Measurements from ENCODE around the gene UBE2O. TPM values are rescaled to one million over a fixed set of nuclear protein-coding genes. Genes with fewer than 3 reads are reported as not detected.
A peak's percentile ranks its signal among the peaks of the same experiment; 100 is the strongest.

Gene UBE2O
- total RNA-seq, 2 donors from 2014 or later = 45.4 to 46.5 TPM

- Histone ChIP-seq H3K36me3 (ENCODE audit: control insufficient read depth, insufficient read depth, low read length) (peaks cover under 1% of the 10 kb centered on the region), H3K9me3 (ENCODE audit: control insufficient read depth, low read length) (no peaks in the 10 kb centered on the region), H3K4me3 (ENCODE audit: low read length) (no peak overlapping the region), H3K27me3 (ENCODE audit: control insufficient read depth, insufficient read depth, low read length, poor library complexity, severe bottlenecking) (no peaks in the 10 kb centered on the region), H3K4me1 (ENCODE audit: control insufficient read depth, insufficient read depth, low read length) (peaks cover 14% of the 10 kb centered on the region), H3K27ac (ENCODE audit: low read depth, low read length) (no peak overlapping the region), H3K9ac (ENCODE audit: extremely low read depth, low read length, poor library complexity, severe bottlenecking) (no peak overlapping the region)
- Mint-ChIP-seq H3K27me3 (ENCODE audit: insufficient read depth) (no peaks in the 10 kb centered on the region), H3K4me3 (no peak overlapping the region), H3K9me3 (no peaks in the 10 kb centered on the region), H3K4me1 (peaks cover 46% of the 10 kb centered on the region), H3K36me3 (ENCODE audit: low read depth) (peaks cover 7% of the 10 kb centered on the region), H3K27ac (no peak overlapping the region)
- WGBS, 2 experiments (ENCODE audit: insufficient coverage in 1 of 2, insufficient read length in 1 of 2) = 91 to 100% methylated on average over 5 to 6 of the region's 6 CpGs
- TF ChIP-seq, protein P1, sequence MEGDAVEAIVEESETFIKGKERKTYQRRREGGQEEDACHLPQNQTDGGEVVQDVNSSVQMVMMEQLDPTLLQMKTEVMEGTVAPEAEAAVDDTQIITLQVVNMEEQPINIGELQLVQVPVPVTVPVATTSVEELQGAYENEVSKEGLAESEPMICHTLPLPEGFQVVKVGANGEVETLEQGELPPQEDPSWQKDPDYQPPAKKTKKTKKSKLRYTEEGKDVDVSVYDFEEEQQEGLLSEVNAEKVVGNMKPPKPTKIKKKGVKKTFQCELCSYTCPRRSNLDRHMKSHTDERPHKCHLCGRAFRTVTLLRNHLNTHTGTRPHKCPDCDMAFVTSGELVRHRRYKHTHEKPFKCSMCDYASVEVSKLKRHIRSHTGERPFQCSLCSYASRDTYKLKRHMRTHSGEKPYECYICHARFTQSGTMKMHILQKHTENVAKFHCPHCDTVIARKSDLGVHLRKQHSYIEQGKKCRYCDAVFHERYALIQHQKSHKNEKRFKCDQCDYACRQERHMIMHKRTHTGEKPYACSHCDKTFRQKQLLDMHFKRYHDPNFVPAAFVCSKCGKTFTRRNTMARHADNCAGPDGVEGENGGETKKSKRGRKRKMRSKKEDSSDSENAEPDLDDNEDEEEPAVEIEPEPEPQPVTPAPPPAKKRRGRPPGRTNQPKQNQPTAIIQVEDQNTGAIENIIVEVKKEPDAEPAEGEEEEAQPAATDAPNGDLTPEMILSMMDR (conservative IDR thresholded peaks at IDR 0.05) = no peak
- no peak for DNase-seq
These were observed 13.5 kb downstream of the UBE2O start for GRCh38 chr17:76439314-76439928.

GRCh38 chr17:76438906-76439305 is 14.0 kb downstream of the UBE2O start:
- H3K27ac Mint-ChIP-seq = no peak overlapping the region
- H3K4me1 Mint-ChIP-seq = peaks cover 46% of the 10 kb centered on the region
- TF ChIP-seq, protein P1 (conservative IDR thresholded peaks at IDR 0.05) = no peak
- peaks cover 14% of the 10 kb centered on the region for H3K4me1 ChIP-seq (ENCODE audit: control insufficient read depth, insufficient read depth, low read length)
- no peak overlapping the region for H3K4me3 ChIP-seq (ENCODE audit: low read length)
- H3K27ac ChIP-seq (ENCODE audit: low read depth, low read length) = no peak overlapping the region
- H3K27me3 ChIP-seq (ENCODE audit: control insufficient read depth, insufficient read depth, low read length, poor library complexity, severe bottlenecking) = no peaks in the 10 kb centered on the region
- H3K9me3 ChIP-seq (ENCODE audit: control insufficient read depth, low read length) = no peaks in the 10 kb centered on the region
- no peaks in the 10 kb centered on the region for H3K9me3 Mint-ChIP-seq
- WGBS, 2 experiments (ENCODE audit: insufficient coverage in 1 of 2, insufficient read length in 1 of 2) = 90 to 94% methylated on average over 8 to 9 of the region's 9 CpGs
- no peaks in the 10 kb centered on the region for H3K27me3 Mint-ChIP-seq (ENCODE audit: insufficient read depth)
- H3K4me3 Mint-ChIP-seq = no peak overlapping the region
- H3K36me3 ChIP-seq (ENCODE audit: control insufficient read depth, insufficient read depth, low read length) = peaks cover 6% of the 10 kb centered on the region
- peak; percentile 51 for DNase-seq
- H3K36me3 Mint-ChIP-seq (ENCODE audit: low read depth) = peaks cover 7% of the 10 kb centered on the region
- H3K9ac ChIP-seq (ENCODE audit: extremely low read depth, low read length, poor library complexity, severe bottlenecking) = no peak overlapping the region

- Mint-ChIP-seq H3K27ac (no peak overlapping the region), H3K36me3 (ENCODE audit: low read depth) (peaks cover 7% of the 10 kb centered on the region)
- TF ChIP-seq, protein P1 (conservative IDR thresholded peaks at IDR 0.05) = no peak
These were observed 15.2 kb downstream of the UBE2O start for GRCh38 chr17:76437467-76438402.

More at GRCh38 chr17:76437467-76438402, 15.2 kb downstream of the UBE2O start:
- H3K4me3 Mint-ChIP-seq = no peak overlapping the region
- Histone ChIP-seq H3K36me3 (ENCODE audit: control insufficient read depth, insufficient read depth, low read length) (peaks cover 8% of the 10 kb centered on the region), H3K27ac (ENCODE audit: low read depth, low read length) (no peak overlapping the region), H3K27me3 (ENCODE audit: control insufficient read depth, insufficient read depth, low read length, poor library complexity, severe bottlenecking) (no peaks in the 10 kb centered on the region), H3K9ac (ENCODE audit: extremely low read depth, low read length, poor library complexity, severe bottlenecking) (no peak overlapping the region), H3K4me3 (ENCODE audit: low read length) (no peak overlapping the region), H3K9me3 (ENCODE audit: control insufficient read depth, low read length) (no peaks in the 10 kb centered on the region), H3K4me1 (ENCODE audit: control insufficient read depth, insufficient read depth, low read length) (peaks cover 14% of the 10 kb centered on the region)
- no peak for DNase-seq
- H3K4me1 Mint-ChIP-seq = peaks cover 44% of the 10 kb centered on the region
- no peaks in the 10 kb centered on the region for H3K9me3 Mint-ChIP-seq
- WGBS, 2 experiments (ENCODE audit: insufficient coverage in 1 of 2, insufficient read length in 1 of 2) = 90 to 92% methylated on average over 10 to 13 of the region's 13 CpGs
- no peaks in the 10 kb centered on the region for H3K27me3 Mint-ChIP-seq (ENCODE audit: insufficient read depth)

All from endodermal cell (in vitro differentiated cells).